Measurements from ENCODE around the gene HABP4.

Gene HABP4

DNA sequence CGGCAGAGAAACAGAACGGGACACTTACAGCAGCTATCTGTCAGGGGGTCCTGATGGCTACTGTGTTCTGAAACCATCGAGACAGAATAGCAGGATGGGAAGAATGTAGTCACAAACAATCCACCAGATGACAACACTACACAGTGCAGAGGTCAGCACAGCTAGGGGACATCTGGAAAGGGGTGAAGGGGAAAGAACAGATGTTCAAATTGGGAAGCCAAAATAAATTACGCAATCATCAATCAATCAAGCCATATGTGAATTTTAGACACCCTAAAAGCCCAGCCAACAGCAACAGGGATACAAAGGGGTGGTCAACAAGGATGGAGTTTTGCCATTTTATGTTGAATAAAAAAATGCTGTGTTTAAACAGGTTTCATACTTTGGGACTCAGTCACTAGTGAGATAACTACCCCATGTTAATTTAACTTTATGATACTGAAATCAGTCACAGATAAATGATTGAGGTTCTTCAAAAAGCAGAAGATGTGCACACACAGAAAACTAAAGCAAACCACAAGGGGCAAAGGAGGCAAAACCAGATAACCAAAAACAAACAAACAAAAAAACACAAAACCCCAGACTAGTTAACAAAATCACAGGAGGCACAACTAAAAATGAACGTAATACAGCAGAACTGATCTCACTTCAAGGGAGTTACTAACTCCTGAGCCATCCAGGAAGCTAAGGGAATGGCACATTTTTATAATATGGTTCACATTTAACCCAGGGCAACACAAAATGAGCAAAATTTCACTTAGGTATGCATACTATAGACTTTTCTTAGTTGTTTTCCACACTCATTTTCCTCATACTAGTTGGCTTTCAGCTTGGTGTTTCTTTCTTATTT lies 65.9 kb downstream of the HABP4 start:
- Mint-ChIP-seq H3K9me3 (no peaks in the 10 kb centered on the region), H3K4me1 (ENCODE audit: low read depth in 2 of 2) (peaks cover 2 to 4% of the 10 kb centered on the region in 2 donors), H3K4me3 (no peak overlapping the region), H3K36me3 (ENCODE audit: insufficient read depth) (peaks cover 5% of the 10 kb centered on the region), H3K27me3 (no peaks in the 10 kb centered on the region), H3K27ac (no peak overlapping the region)
- DNase-seq (no peak), ATAC-seq (replicated peaks) (no peak)

DNA sequence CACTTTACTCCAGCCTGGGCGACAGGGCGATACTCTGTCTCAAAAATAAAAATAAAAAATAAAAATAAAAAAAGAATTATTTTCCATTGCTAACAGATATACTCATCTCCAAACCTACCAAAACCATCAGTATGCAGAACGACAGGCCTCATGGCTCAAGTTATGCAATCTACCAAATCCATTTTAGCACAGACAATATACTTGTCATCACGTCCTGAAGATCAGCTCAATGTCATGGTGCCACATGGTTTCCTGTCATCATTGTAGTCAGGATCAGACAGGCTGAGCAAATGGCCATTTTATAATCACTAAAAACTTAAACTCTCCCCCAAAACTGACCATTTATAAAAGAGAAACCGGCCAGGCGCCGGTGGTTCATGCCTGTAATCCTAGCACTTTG lies 69.1 kb downstream of the HABP4 start:
- H3K9me3 Mint-ChIP-seq, result no peaks in the 10 kb centered on the region
- H3K27me3 Mint-ChIP-seq, result no peaks in the 10 kb centered on the region
- DNase-seq, result no peak
- H3K36me3 Mint-ChIP-seq (ENCODE audit: insufficient read depth), result peaks cover 5% of the 10 kb centered on the region
- H3K27ac Mint-ChIP-seq, result no peak overlapping the region
- peaks cover 2 to 12% of the 10 kb centered on the region in 2 donors for H3K4me1 Mint-ChIP-seq (ENCODE audit: low read depth in 2 of 2)
- no peak overlapping the region for H3K4me3 Mint-ChIP-seq
- no peak for ATAC-seq (replicated peaks)

DNA sequence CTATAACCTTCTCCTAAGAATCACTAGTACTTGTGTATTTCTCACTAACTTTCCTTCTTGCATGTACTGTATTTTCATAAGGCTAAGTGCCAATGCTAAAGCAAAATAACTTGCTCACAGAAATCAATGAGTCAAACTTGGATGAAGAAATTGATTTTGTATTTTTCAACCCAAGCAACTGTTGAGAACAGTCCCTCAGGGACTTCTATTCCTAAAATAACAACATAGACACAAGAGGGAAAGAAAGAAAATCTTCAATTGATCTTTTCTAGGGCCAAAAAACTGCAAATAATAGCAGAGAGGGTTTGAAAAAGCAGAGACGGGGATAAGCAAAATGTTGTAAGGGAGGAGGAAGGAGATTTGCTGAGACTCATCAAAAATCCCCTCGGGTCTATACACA lies 69.8 kb downstream of the HABP4 start:
- Mint-ChIP-seq H3K4me3 (no peak overlapping the region), H3K36me3 (ENCODE audit: insufficient read depth) (peaks cover 5% of the 10 kb centered on the region), H3K27ac (no peak overlapping the region), H3K9me3 (no peaks in the 10 kb centered on the region), H3K27me3 (no peaks in the 10 kb centered on the region), H3K4me1 (ENCODE audit: low read depth in 2 of 2) (peaks cover 2 to 12% of the 10 kb centered on the region in 2 donors)
- ATAC-seq (replicated peaks) (no peak), DNase-seq (no peak)

DNA sequence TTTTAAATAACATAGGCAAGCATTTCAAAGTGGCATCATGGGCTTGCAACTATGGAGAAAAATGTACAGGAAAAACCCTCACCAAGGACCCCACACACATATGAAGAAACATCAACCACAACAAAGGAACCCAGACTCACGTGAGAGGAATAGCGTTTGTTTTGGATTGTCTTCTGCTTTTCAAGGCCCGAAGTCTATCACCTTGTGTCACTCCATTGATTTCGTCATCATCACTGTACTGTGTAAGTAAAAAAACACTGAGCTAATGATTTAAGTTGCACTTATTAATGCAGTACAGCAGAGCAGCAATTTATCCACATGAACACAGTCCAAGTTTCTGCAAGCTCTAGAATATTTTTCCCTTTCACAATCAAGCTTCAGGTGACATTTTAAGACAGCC lies 72.4 kb downstream of the HABP4 start:
- Mint-ChIP-seq H3K36me3 (ENCODE audit: insufficient read depth) (peaks cover 5% of the 10 kb centered on the region), H3K9me3 (no peaks in the 10 kb centered on the region), H3K4me1 (ENCODE audit: low read depth in 2 of 2) (peaks cover 0 to 7% of the 10 kb centered on the region in 2 donors), H3K27me3 (no peaks in the 10 kb centered on the region), H3K27ac (peak overlapping the region; percentile 17 to 64), H3K4me3 (no peak overlapping the region)
- DNase-seq (no peak), ATAC-seq (replicated peaks) (no peak)

DNA sequence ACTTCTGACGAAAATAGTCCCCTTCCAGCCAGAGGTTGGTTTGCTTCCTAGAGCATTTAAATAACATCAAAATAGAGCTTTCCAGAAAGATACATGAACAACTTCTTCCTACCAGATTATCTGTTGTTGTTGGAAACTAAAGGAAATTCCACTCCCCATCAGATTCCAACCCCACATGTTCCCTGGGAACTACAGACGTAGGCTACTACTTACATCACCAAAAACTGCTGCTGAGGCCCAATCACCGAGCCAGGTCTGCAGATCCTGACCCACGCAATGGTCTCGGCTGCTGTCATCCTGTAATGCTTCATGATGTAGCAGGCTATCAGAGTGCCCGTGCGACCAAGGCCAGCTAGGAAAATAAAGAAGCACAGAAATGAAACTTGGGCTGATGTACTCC lies 73.4 kb downstream of the HABP4 start:
- H3K4me3 Mint-ChIP-seq, result no peak overlapping the region
- H3K9me3 Mint-ChIP-seq, result no peaks in the 10 kb centered on the region
- DNase-seq, result no peak
- ATAC-seq (replicated peaks), result no peak
- no peak overlapping the region for H3K27ac Mint-ChIP-seq
- H3K4me1 Mint-ChIP-seq (ENCODE audit: low read depth in 2 of 2), result peaks cover 0 to 7% of the 10 kb centered on the region in 2 donors
- H3K36me3 Mint-ChIP-seq (ENCODE audit: insufficient read depth), result peaks cover 5% of the 10 kb centered on the region
- H3K27me3 Mint-ChIP-seq, result no peaks in the 10 kb centered on the region

DNA sequence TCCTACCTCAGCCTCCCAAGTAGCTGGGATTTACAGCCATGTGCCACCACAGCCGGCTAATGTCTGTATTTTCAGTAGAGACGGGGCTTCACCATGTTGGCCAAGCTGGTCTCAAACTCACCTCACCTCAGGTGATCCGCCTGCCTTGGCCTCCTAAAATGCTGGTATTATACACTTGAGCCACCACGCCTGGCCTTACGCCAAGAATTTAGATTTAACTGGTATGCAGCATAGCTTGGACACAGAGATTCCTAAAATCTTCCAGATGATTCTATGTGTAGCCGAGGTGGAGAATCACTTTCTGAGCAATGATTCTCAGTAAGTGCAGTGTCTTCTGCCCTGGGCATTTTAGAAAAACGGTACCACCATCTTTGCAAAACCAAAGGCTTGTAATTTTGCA lies 74.1 kb downstream of the HABP4 start:
- ATAC-seq (replicated peaks) (no peak), DNase-seq (no peak)
- H3K4me3 Mint-ChIP-seq, result no peak overlapping the region
- no peaks in the 10 kb centered on the region for H3K27me3 Mint-ChIP-seq
- H3K27ac Mint-ChIP-seq, result no peak overlapping the region
- H3K36me3 Mint-ChIP-seq (ENCODE audit: insufficient read depth), result peaks cover 5% of the 10 kb centered on the region
- no peaks in the 10 kb centered on the region for H3K9me3 Mint-ChIP-seq
- peaks cover 0 to 7% of the 10 kb centered on the region in 2 donors for H3K4me1 Mint-ChIP-seq (ENCODE audit: low read depth in 2 of 2)

DNA sequence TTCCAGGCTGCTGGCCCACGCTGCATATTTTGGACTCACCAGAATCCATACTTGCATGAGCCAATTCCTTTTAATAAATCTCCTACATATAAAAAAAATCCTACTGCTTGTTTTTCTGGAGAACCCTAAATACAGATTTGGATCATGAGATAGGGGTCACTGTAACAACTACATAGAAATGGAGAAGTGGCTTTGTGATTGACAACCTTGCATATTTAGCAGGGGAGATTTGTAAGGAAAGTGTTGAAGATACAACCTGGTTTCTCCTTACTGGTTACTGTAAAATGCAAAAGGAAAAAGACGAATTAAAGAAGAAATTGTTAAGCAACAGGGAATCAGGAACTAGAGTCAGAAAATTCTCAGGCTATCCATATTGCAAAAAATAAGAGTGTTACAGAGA lies 74.8 kb downstream of the HABP4 start:
- Mint-ChIP-seq H3K4me3 (no peak overlapping the region), H3K36me3 (ENCODE audit: insufficient read depth) (no peaks in the 10 kb centered on the region), H3K4me1 (ENCODE audit: low read depth in 2 of 2) (peaks cover 0 to 7% of the 10 kb centered on the region in 2 donors), H3K27me3 (no peaks in the 10 kb centered on the region), H3K27ac (no peak overlapping the region), H3K9me3 (no peaks in the 10 kb centered on the region)
- no peak for ATAC-seq (replicated peaks)
- no peak for DNase-seq

DNA sequence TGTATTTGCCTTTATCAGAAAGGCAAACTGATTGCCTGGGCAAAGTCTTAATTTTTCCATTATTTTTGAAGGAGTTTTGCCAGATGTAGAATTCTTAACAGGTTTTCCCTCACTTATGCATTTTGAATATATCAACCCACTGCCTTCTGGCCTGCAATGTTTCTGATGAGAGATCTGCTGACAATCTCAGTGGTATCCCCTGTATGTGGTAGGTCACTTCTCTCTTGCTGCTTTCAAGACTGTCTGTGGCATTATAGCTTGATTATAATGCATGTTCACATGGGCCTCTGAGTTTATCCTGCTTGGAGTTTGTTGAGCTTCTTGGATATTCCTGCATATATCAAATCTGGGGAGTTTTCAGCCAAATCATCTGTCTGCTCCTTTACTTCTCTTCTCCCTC lies 82.2 kb downstream of the HABP4 start:
- no peaks in the 10 kb centered on the region for H3K27me3 Mint-ChIP-seq
- no peak overlapping the region for H3K4me3 Mint-ChIP-seq
- ATAC-seq (replicated peaks) (no peak), DNase-seq (no peak)
- no peaks in the 10 kb centered on the region for H3K4me1 Mint-ChIP-seq (ENCODE audit: low read depth in 2 of 2)
- peaks cover 6% of the 10 kb centered on the region for H3K36me3 Mint-ChIP-seq (ENCODE audit: insufficient read depth)
- H3K9me3 Mint-ChIP-seq, result peaks cover 0 to 7% of the 10 kb centered on the region in 2 donors
- no peak overlapping the region for H3K27ac Mint-ChIP-seq

DNA sequence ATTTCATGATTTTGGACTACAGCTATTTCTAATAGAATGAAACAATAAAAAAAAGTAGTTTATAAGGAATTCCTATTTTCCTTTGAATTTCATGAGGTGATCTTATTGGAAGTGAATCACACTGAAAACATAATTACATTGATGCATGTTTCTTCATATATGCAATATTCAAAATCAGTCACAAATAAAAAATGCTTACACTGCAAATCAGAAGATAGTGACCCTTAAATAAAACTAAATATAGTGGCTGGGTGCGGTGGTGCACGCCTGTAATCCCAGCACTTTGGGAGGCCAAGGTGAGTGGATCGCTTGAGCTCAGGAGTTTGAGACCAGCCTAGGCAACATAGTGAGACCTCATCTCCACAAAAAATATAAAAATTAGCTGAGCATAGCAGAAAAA lies 90.1 kb downstream of the HABP4 start:
- Mint-ChIP-seq H3K27me3 (no peaks in the 10 kb centered on the region), H3K9me3 (no peaks in the 10 kb centered on the region)

More for the DNA sequence above, 90.1 kb downstream of the HABP4 start:
- no peak for ATAC-seq (replicated peaks)
- DNase-seq, result no peak
- H3K4me1 Mint-ChIP-seq (ENCODE audit: low read depth in 2 of 2), result no peaks in the 10 kb centered on the region
- H3K27ac Mint-ChIP-seq, result no peak overlapping the region
- no peak overlapping the region for H3K4me3 Mint-ChIP-seq
- peaks cover 9% of the 10 kb centered on the region for H3K36me3 Mint-ChIP-seq (ENCODE audit: insufficient read depth)

All from effector memory CD8-positive, alpha-beta T cell (primary cell).